ENCODE results near the gene NCK1.

NCK1 gene

GRCh38 chr3:136861890-136862616 is at the start of gene NCK1:
Gene NCK1 (plus strand): TSS chr3:136862208. CDS start chr3:136928002, 65,794 bp downstream.
- DNase-seq (ENCODE audit: low read depth, low spot score): peak; percentile 99

- peak; percentile 8 for DNase-seq (ENCODE audit: low read depth, low spot score)
These were observed 44.6 kb upstream of the NCK1 start for GRCh38 chr3:136817448-136817847.

- DNase-seq (ENCODE audit: low read depth, low spot score): peak; percentile 67
These were observed 43.7 kb upstream of the NCK1 start for GRCh38 chr3:136818191-136818768.

DNA sequence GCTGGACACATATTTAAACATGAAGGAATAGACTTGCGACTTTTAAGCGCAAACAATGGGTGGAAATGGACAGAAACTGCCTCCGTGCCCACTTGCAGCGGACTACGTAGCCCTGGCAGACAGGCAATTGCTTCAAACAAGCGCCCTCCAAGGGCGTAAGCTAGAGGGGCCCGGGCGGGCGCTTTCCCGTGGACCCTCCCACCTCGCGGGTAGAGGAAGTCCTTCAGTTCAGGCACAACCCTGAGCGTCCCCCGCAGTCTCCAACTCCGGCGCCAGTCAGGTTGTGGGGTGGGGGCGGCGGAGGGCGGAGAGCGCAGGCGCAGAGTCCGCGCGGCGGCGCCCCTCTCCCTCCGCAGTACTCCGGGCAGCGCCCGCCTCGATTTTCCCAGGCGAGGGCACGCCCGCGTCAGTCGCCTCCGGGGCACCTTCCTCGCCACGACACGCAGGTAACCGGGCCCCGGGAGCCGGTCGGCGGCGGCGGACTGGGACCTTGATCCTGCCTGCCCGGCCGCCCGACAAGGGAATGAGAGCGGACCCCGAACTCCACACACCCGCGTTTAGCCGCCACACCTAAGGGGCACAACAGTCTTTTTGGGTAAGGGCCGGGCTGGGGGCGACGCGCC is 43.1 kb upstream of the NCK1 start, which contains the start of gene SLC35G2:
Gene SLC35G2, plus strand, starts transcription at position 358 of the 623 bp plus-strand sequence. CDS start 35,335 bp downstream, outside the sequence.
- DNase-seq (ENCODE audit: low read depth, low spot score): peak; percentile 85

GRCh38 chr3:136819392-136819730 is 42.6 kb upstream of the NCK1 start:
- peak; percentile 79 for DNase-seq (ENCODE audit: low read depth, low spot score)

DNA sequence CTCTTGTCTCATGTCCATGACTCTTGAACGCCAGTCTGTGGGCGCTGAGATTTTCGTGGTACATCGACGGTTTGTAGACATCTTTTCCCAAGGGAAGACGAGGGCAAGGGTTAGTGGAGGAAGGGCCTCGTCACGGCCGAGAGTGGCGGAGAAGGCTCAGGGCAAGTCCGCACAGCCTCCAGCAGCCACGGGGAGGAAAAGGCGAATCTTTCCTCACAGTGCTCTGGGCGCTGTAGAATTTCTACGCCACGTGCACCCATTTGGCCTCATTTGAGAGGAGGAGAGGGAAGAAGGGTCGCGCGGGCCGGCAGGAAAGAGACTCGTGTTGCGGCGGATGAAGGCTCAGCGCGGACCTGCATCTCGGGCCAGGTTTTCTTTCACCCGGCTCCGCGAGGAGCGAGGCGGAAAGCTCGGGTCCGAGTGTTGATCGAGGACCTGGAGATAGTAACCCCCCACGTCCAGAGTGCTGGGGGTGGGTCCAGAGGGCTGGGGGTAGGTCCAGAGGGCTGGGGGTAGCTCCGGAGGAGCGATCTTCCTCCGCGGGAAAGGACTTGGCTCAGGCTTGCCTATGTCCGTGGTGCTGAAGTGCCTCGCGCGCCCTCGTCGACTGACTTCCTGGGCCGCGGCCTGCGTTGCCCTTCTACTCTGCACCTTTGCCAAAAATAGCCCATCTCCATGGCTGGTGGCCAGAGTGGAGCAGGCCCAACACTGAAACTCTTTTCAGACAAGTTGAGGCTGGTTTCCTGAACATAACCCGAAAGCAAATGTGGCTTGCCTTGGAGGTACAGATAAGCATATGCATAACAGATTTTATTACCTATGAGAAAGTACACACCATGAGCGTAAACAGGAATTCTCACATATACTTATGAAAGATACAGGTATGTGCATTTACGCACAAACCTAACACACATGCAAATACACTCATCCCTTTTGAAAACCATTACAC is 42.0 kb upstream of the NCK1 start:
- peak; percentile 84 for DNase-seq (ENCODE audit: low read depth, low spot score)

DNA sequence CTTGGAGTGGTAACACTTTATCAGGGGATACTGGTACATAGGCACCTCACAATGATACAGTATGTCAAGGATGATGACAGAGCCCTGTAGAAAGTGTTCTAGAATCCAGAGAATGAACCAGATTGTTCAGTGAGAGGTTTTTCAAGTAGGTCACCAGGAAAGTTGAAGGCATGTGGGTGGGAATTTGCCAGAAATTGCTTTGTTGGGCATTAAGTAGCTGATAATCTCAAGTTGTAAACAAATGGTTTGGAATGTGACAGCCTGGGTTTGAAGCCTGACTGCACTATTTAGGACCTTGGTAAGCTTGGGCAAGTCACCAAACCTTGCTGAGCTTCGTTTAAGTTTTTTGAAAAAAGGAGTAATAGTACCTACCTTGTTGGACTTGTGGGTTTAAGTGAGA is 30.5 kb upstream of the NCK1 start:
- DNase-seq (ENCODE audit: low read depth, low spot score): peak; percentile 46

DNA sequence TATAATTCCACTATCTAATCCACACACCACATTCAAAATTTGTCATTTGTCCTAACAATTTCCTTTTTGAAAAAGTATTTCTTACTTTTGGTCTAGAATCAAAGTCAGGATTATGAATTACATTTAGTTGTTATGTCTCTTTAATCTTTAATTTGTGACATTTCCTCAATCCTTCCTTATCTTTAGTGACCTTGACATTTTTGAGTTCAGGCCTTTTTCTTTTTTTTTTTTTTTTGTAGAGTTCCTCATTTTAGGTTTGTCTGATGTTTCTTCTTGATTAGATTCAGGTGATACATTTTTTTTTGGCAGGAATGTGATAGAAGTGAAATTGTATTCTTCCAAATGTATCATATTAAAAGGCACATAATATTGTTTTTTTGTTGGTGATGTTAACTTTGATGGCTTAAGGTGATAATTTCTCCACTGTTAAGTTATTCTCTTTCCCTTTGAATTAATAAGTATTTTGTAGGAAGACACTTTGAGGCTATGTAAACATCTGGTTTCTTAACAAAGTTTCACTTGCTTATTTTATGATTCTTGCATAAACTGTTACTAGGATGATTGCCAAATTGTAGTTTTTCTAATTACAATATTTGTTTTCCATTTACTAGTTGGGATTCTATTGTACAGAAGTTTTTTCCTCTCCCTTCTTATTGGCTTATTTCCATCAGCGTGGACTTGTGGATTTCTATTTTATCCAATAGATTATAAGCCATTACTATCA is 26.8 kb upstream of the NCK1 start:
- DNase-seq (ENCODE audit: low read depth, low spot score): no peak

- no peak for DNase-seq (ENCODE audit: low read depth, low spot score)
These were observed 26.0 kb upstream of the NCK1 start for GRCh38 chr3:136835813-136836510.

DNA sequence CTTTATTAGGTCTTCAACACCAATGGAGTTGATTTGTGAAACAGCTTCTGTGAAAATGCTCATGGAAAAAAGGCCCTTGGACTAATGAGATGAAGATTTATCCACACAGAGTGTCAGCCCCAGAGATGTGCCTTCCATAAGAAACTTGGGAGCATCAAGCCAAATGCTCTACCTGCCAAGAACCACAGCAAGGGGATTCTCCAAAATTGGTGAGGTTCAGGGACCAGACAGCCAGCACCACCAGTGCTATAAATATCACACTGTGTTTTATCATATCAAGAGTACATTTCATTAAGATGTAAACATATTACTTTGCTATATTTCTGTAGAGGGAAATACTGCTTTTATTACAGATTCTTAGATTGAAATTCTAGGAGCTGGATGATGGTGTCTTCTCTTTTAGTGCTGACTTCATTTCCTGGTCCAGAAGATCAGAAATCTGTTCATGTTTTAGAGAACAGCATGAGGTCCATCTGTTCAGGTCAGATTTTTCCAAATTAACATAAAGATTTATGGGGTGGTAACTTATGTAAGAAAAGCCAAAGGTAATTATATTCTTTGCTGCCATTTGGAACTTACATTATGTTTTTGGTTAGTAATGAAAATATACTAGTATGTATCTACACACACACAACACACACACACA is 25.4 kb upstream of the NCK1 start:
- DNase-seq (ENCODE audit: low read depth, low spot score): no peak

GRCh38 chr3:136838641-136839555 is 23.1 kb upstream of the NCK1 start:
- DNase-seq (ENCODE audit: low read depth, low spot score): peak; percentile 52

GRCh38 chr3:136839556-136839931 is 22.5 kb upstream of the NCK1 start:
- no peak for DNase-seq (ENCODE audit: low read depth, low spot score)

DNA sequence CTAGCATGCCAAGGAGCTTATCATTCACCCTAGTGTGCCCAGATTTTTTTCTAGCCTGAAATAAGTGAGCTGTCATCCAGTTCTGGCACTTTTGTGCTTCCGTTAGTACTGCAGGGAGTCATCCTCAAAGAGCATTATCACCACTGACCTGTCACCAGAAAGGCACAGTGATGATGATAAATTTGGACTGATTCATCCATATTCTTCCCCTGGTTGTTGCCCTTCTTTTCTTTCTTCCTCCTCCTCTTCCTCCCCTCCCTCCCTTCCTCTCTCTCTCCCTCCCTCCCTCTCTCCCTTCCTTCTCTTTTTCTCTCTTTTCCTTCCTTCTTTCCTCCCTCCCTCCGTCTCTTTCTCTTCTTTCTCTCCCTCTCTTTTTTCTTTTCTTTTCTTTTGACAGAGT is 21.8 kb upstream of the NCK1 start:
- DNase-seq (ENCODE audit: low read depth, low spot score): no peak

GRCh38 chr3:136842294-136842693 is 19.7 kb upstream of the NCK1 start:
- DNase-seq (ENCODE audit: low read depth, low spot score): no peak

DNA sequence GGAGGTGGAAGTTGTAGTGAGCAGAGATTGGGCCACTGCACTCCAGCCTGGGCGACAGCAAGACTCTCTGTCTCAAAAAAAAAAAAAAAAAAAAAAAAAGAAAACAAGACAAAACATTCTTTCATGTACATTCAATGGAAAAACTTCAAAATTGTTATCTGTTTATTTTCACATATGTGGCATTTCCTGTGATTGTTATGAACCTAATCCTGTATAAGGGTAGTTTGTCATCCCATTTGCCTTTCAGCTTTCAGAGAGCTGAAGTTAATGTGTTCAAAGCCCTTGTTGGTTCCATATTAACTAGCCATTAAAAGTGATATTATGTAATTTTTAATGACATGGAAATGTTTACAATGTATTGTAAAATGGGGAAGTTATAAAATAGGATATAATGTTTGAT is 17.3 kb upstream of the NCK1 start:
- no peak for DNase-seq (ENCODE audit: low read depth, low spot score)

DNA sequence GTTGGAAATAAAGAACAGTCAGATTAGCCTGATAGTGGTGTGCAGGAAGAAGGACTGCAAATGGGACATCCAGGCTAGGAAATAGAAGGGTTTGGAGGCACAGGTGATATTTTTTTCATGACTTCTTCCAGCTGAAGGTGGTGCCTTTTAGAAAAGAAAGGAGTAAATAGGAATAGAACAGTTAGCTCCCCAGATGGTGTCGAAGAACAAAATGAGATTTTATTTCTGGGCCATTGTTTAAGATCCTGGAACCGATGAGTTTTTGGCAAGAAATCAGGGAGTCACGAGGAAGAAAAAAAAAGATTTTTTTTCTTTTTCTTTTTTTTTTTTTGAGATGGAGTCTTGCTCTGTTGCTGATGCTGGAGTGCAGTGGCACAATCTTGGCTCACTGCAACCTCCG is 9.8 kb upstream of the NCK1 start:
- DNase-seq (ENCODE audit: low read depth, low spot score): no peak

GRCh38 chr3:136856665-136857064 is 5.3 kb upstream of the NCK1 start:
- DNase-seq (ENCODE audit: low read depth, low spot score): no peak

GRCh38 chr3:136858381-136858780 is 3.6 kb upstream of the NCK1 start:
- DNase-seq (ENCODE audit: low read depth, low spot score): no peak

- DNase-seq (ENCODE audit: low read depth, low spot score): no peak
These were observed 1.5 kb upstream of the NCK1 start for GRCh38 chr3:136860541-136860940.
